Activated CD4-positive, alpha-beta T cell treated with anti-CD3 and anti-CD28 coated beads, Interleukin-2, amount 50 U/mL, for 24 hours (primary cell): ENCODE data around the gene SCAF11.

ENCODE experiments used
- DNase-seq, 2 donors: peaks; one replicate each; pipeline ENCODE4 v3.0.0-alpha.2; 2020; ENCODE audit warnings: low read depth in 1 of 2, low spot score in 1 of 2

The SCAF11 gene

DNA sequence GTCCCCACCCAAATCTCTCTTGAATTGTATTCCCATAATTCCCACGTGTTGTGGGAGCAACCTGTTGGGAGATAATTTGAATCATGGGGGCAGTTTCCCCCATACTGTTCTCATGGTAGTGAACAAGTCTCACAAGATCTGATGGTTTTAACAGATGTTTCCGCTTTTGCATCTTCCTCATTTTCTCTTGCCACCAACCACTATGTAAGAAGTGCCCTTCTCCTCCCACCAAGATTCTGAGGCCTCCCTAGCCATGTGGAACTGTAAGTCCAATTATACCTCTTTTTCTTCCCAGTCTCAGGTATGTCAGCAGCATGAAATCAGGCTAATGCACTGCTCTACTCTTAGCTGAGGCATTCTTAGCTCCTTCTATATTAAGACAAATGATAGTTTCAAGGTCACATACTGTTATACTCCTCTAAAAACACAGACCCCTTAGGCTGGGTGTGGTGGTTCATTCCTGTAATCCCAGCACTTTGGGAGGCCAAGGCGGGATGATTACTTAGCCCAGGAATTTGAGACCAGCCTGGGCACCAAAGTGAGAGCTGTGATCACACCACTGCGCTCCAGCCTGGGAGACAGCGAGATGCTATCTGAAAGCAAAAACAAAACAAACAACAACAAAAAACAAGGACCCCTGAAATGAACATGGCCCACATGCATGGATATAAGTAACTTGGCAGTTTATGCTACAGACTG is 3.6 kb downstream of the SCAF11 start:
- no peak for DNase-seq

DNA sequence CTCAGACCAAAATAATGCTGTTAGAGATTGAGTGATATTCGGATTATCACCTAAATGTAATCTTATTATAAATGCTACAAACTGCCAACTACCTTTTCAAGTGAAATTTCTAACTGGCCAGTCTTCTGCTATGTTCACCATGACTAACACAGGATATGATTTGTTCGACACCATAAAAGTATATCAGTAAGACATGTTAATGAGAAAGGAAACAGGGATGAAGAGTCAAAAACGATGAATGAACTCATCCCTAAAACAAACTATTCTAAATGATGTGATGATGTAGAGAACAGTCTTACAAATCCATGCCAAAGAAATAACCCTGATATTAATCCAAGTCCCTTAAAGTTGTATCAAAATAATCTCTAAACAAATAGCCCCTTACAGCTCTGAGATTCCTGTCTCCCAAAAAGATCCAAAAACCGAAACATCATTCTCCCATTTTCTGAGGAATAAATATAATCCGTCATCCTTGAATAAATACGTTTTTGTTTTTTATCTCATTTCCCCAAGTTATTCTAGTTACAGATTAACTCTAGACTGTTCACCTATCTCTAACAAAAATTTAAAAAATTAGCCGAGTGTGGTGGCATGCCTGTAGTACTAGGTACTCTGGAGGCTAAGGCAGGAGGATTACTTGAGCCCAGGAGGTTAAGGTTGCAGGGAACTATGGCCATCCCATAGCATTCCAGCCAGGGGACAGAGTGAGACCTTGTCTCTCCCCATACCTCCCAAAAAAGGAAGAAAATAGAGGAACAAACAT is 9.1 kb downstream of the SCAF11 start:
- DNase-seq = no peak

DNA sequence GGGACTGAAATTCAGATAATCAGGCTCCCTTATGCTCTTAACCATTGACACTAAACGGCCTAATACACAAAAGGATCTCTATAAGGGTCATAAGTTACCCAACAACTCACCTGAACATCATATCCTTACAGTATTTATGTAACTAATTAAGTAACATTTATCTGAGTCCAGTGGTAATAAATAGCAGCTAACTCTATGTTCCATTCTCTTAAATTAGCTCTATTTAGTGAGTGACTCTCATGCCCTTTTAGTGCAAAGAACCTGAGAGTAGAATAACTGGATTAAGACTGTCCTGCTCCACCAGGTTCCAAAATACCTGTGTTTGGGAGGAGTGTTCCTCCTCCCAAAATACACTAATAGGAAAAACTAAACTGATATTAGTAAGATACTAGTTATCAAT is 9.8 kb downstream of the SCAF11 start:
- no peak for DNase-seq

DNA sequence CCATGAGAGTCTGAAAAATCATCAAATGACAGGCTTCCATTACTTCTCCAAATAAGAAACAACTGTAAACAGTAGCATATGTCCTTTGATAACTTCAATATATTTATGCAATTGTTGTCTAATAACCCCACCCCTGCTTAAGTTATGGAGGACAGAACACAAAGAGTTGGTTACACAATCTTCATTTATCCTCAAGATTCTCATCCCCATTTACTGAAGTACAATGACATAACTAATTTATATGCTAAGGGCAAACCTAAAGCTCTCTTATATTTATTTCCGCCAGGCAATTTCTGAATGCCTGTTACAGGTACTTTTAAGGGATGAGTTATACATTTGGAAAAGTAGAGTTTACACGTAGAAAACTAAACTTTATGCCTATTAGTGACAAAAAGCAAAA is 12.3 kb downstream of the SCAF11 start:
- no peak for DNase-seq

DNA sequence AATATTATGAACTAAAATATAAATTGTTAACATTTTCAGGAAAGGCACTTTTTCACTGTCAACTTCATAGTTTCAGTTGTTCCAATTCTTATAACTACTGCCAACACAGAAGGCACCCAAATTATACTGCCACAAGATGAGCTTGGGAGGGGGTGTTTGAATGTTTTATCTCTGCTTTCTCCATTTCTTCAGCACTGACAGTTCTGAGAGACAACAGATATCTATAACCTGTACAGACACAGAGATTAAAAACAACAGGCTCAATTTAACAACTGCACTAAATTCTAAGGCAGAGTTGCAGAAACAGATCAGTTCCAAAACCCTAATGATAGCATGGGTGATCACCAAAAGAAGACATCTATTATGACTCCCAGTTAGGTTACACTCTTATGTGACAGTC is 12.8 kb downstream of the SCAF11 start:
- DNase-seq = no peak

DNA sequence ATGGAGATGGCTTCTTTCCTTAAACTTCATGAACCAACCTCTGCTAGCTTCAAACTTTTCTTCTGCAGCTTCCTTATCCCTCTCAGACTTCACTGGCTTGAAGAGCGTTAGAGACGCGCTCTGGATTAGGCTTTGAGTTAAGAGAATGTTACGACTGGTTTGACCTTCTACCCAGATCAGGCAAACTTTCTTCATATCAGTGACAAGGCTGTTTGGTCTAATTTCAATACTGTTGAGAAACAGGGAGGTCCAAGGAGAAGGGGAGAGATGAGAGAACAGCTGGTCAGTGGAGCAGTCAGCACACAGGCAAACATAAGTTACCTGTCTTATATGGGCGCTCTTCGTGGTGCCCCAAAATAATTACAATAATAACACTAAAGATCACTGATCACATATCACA is 14.9 kb downstream of the SCAF11 start:
- DNase-seq = no peak

DNA sequence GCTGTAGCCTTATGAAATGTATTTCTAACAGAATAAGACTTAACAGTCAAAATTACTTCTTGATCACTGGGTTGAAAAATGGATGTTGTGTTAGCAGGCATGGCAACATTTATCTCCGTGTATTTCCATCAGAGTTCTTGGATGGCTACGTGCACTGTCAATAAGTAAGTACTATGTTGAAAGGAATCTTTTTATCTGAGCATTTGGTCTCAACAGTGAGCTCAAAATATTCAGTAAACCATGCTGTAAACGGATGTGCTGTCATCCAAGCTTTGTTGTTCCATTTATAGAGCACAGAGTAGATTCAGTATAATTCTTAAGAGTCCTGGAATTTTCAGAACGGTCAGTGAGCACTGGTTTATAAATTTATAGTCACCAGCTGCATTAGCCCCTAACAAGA is 15.5 kb downstream of the SCAF11 start:
- no peak for DNase-seq

DNA sequence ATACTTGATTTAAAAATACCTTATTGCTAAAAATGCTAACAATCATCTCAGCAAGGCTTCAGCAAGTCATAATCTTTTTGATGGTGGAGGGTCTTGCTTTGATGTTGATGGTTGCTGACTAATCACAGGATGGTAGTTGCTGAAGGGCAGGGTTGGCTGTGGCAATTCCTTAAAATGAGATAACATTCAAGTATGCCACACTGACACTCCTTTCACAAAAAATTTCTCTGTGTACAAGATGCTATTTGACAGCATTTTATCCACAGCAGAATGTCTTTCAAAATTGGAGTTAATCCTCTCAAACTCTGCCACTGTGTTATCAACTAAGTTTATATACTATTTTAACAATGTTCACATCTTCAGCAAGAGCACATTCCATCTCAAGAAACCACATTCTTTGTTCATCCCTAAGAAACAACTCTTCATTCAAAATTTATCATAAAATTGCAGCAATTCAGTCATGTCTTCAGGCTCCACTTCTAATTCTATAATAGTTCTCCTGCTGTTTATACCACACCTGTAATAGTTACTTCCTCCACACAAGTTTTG is 16.1 kb downstream of the SCAF11 start:
- DNase-seq = no peak

DNA sequence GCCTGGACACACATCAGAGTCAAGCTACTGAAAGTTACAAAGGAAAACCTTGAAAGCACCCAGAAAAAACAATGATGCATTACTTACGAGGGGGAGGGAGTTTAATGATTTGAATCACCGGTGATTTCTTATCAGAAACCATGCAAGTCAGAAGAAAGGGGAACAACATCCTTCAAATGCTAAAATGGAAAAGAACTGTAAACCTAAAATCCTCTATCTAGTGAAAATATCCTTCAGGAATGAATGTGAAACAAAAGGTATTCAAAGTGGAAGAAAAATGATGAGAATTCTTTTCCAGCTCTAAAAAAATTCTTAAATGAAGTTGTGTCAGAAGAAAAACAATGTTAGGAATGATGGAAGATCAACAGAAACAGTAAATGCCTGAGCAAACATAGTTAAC is 16.8 kb downstream of the SCAF11 start:
- no peak for DNase-seq

DNA sequence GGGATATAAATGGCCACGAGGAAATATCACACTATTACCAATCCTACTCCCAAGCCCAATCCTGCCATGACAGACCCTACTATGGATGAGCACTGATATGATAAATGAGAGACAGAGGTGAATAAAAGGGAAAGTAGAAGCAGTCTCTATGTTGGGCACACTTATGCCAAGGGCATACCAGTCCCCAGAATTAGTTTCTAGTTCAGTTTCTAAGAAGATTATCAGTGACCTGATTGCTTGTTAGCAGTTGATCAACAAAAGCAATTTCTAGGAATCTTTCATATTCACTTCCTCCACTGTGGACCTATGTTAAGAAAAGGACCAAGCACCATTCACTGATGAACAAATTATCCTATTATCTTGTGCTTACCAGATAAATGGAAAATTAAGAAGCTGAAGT is 20.0 kb downstream of the SCAF11 start:
- DNase-seq = no peak

DNA sequence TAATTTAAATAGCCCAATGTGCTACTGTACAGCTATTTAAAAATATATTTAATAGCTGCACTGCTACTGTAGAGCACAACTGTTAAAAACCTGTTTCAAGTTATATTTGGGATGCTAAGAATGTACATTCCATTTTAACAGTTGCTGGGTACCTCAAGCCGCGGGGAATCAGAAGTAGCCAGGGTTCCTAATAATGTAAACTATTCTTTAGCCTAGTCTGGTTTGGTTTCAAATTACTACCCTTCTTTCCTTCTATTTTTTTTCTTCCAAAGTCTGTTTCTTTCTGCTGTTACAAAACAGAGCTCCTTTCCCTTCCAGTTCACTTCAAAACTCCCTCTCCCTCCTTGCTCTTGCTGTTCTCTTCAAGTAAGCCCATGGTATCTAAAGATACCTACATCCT is 21.3 kb downstream of the SCAF11 start:
- DNase-seq = no peak

DNA sequence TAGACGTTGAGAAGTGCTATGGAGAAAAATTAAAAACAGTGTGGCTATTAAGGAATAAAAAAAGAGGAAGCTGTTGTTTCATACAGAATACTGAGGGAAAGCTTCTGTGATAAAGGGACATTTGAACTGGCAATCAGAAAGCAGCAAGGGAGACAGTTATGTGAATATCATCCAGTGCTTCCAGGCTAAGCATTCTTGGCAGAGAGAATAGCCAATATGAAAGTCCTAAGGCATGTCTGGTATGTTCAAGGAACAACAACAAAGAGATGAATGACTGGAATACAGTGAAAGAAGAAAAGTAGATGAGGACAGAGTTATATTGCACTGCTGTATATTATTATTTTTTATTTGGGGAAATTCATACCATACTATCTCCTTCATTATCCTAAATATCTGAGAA is 23.9 kb downstream of the SCAF11 start:
- DNase-seq = no peak

DNA sequence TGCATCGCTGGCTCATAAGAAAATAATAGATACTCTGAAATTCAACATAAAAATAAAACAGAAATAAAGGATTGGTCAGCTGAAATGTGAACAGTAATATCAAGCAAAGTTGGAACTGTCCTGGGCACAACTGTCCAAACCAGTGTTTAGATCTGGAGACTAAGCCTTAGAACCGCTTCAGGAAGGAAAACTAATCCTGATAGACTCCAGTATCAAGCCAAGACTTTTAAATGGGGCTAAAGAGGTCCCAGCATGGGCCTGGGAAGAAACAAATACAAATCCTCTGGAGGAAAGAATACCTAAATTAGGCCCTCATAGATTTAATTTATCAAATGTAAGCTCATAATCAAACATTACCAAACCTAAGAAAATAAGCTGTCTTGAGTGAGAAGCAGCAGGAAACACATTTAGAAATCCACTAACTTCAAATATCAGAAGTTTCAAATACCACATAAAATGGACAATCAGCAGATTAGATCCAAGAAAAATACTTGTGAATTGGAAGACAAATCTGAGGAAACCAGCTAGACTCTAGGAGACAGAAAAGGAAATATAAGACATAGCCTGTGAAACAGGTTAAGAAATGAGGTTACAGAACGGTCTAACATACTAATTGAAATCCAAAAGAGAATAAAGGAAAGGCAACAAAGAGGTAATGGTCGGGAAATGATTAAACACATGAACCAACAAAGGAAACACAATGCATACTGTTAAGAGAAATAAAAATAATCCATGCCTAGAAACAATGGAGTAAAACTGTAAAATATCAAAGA is 27.6 kb downstream of the SCAF11 start:
- no peak for DNase-seq

DNA sequence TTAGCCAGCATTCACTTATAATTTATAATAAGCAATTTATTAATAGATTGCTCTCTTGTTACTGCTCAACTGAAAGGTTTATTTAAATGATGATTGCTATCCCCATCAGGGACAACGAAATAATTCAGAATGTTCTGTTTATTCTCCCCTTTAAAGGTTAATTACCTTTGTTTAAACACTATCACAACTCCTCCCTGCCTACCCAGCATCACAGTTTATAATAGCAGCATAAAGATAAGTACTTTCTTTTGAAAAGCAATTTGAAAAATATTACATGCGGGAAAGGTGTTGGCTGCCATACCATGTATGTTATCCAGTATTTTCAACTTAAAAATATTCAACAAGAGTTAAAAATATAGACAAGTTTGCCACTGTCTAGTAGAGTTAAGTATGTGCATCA is 30.6 kb downstream of the SCAF11 start:
- DNase-seq = no peak

DNA sequence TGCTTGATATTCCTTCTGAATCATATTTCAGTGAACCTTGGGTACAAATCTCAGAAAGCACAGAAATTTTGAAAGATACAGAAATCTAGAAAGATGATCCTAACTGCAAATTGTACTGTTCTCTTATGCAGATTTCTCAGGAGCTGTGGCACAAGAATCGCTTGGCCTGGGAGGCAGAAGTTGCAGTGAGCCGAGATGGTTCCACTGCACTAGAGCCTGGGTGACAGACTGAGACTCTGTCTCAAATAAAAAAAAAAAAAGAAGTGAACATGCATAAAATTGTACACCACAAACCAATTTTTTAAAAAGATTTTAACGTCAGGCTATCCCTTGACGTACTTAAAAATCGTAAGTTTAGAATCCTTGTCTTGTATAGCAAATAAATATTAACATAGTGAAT is 31.3 kb downstream of the SCAF11 start:
- DNase-seq = no peak

DNA sequence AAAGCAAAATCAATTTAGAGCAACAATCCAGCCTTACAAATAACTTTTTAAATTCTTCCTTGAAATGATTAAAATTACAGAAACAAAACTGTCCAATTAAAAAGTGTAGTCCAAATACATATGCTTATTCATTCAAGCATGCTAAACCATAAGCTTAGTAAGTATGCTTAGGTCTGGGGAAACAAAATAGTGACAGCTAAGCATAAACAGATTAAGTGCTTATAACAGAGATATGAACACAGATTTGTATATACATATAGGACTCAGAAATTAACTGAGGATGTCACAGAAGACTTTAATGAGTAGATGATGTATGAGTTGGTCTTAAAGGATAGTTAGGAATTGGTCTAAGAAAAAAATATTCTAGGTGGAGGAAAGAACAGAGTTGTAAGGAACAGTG is 41.8 kb downstream of the SCAF11 start:
- no peak for DNase-seq

DNA sequence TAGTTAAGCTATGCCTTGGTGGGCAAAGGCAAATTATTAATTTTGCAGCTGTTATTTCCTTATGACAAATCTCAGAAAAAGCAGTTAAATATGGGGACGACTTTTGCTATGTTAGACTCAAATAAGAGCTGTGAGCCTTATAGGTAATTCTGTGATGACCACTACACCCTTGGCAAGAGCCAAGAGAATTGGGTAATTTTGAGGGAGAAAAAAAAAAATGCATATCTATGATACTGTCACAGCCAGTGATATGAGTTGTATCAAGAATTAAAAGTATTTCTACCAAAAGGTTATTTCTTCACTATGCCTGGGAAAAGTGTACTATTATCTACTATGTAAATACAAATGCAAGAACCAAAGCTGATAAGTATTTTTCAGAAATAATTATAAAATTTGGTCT is 43.9 kb downstream of the SCAF11 start:
- no peak for DNase-seq

DNA sequence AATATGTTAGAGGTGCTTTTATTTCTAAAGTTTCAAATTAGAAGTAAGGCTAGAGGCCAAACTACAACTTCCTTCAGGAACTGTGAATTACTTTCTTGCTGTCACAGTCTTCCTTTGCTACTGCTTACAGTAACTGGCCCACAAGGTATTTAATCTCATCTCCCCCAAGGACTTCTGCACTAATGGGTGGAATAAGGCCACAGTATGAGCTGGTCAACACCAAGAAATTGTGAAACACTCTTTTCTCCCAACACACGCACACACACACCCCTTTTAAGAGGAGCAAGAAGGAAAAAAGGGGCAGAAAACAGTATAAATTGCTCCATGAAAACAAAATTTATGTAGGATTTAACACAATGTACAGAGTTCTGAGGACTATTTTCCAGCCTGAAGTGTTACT is 45.6 kb downstream of the SCAF11 start:
- no peak for DNase-seq

DNA sequence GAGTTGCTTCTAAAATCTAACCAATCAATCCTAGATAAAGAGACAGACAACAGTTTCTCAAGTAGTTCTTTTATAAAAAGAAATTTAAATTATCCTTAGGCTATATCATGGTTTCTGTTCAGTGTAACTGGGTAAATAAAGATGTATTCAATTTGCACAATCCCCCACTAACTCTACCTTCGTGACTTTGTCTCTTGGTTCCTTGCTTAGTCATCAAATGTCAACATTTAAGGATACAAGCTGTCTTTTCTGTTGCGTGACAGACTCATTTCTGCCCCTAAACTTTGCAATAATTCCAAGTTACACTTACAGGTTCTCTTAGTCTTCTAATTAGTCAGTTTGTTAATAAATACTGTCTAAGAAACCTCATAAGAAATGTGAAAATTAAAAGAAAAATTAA is 50.6 kb downstream of the SCAF11 start:
- DNase-seq = no peak

DNA sequence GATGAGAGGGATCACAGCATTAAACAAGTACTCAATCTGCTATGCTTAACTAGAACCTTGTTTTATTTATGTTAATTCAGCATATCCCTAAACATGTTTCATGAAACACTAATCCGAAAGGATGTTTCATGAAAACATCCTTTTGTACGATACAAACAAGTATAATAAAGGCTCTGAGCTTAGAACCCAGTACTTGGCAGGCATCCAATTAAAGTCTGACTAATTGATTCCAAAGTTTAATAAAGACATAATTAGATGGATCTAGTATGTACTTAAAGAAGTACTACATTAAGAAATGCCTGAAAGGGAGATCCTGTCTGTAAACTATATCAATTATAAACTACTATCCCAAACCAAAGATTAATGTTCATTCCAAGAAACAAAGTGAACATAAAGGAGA is 51.8 kb downstream of the SCAF11 start:
- DNase-seq = no peak

DNA sequence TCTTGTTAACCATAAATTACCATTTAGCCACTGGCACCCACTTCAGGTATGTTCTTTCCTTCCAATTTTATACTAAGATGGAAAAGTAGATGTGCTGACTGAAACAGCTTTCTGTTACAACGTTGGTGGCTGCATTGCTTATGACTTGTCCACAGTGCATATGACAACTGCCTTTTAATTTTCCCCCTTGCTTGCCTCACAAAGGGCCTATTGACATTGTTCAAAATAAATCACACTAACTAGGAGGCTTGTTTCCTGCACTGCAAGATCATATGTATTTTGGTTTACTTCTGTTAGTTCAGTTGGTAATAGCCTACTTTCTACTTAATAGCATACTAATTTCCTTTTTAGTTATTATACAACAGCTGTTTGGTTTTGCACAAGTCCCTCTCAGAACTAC is 55.4 kb downstream of the SCAF11 start:
- DNase-seq = no peak

DNA sequence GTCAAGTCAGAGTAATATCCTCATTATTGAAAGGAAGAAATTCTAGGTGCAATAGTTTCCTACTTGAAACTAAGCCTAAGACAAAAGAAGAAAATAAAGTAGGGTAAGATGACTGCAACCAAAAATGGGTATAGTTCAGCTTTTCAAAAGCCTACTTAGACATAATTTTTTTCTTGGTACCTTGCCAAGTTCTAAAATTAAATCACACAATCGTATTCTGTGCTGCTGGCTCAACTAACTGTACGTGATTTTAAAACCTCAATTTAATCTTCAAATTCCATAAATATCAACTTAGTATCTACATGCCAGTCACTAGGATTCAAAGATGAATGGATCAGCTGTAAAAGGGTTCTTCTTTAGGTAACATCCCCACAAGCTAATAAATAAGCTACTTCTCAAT is 56.9 kb downstream of the SCAF11 start:
- DNase-seq = no peak
